OCI-LY1 (cell line): ENCODE results near the gene GRXCR2.

Source experiments
- H2AFZ ChIP-seq: fragments of 200-600 bp; sonication (generic), shearing (Covaris generic); 2 replicates; pipeline ENCODE4 v1.6.0; 2014; ENCODE audit warnings: antibody characterized with exemption, mild to moderate bottlenecking, low read length
- H3F3A ChIP-seq: fragments of 200-600 bp; sonication (generic), shearing (Covaris generic); 2 replicates; pipeline ENCODE4 v1.6.0; 2014; ENCODE audit warnings: mild to moderate bottlenecking, antibody characterized with exemption, low read length, moderate library complexity; ENCODE audit not compliant: insufficient read depth
- H3K27ac ChIP-seq: fragments of 200-600 bp; sonication (generic); 2 replicates; pipeline ENCODE4 v1.5.1; 2014; ENCODE audit warnings: low read length, mixed run types, mild to moderate bottlenecking, low read depth; ENCODE audit not compliant: poor library complexity, severe bottlenecking
- H3K27me3 ChIP-seq: fragments of 200-600 bp; sonication (generic); 2 replicates; pipeline ENCODE4 v1.6.0; 2014; ENCODE audit warnings: antibody characterized with exemption, mild to moderate bottlenecking, low read length, moderate library complexity; ENCODE audit not compliant: insufficient read depth
- H3K36me3 ChIP-seq: fragments of 200-600 bp; sonication (generic); 2 replicates; pipeline ENCODE4 v1.6.1; 2014; ENCODE audit warnings: mild to moderate bottlenecking, antibody characterized with exemption, low read length, moderate library complexity, mixed read lengths; ENCODE audit not compliant: insufficient read depth
- H3K4me1 ChIP-seq: fragments of 200-600 bp; sonication (generic); 2 replicates; pipeline ENCODE4 v1.5.1; 2014; ENCODE audit warnings: mild to moderate bottlenecking, low read length, moderate library complexity; ENCODE audit not compliant: insufficient read depth, severe bottlenecking
- H3K4me2 ChIP-seq: fragments of 200-600 bp; sonication (generic), shearing (Covaris generic); 2 replicates; pipeline ENCODE4 v1.6.1; 2014; ENCODE audit warnings: low read length
- H3K4me3 ChIP-seq: fragments of 200-600 bp; sonication (generic); 2 replicates; pipeline ENCODE4 v1.5.1; 2014; ENCODE audit warnings: low read length, low read depth, mild to moderate bottlenecking, mixed read lengths; ENCODE audit not compliant: poor library complexity, severe bottlenecking
- H3K79me2 ChIP-seq: fragments of 200-600 bp; shearing (Covaris generic); 2 replicates; pipeline ENCODE4 v1.6.1; 2016; ENCODE audit warnings: mixed run types, low read length, mixed read lengths; ENCODE audit not compliant: insufficient read depth
- H3K9ac ChIP-seq: fragments of 200-600 bp; sonication (generic), shearing (Covaris generic); 2 replicates; pipeline ENCODE4 v1.6.1; 2014; ENCODE audit warnings: mild to moderate bottlenecking, low read length, mixed read lengths
- H3K9me2 ChIP-seq: fragments of 200-600 bp; sonication (generic), shearing (Covaris generic); 2 replicates; pipeline ENCODE4 v1.6.1; 2014; ENCODE audit warnings: low read depth, mild to moderate bottlenecking, low read length, mixed read lengths
- H3K9me3 ChIP-seq: fragments of 200-600 bp; shearing (Covaris generic); 2 replicates; pipeline ENCODE4 v1.6.1; 2014; ENCODE audit warnings: low read length, mixed read lengths
- H4K20me1 ChIP-seq: fragments of 200-600 bp; sonication (generic), shearing (Covaris generic); 2 replicates; pipeline ENCODE4 v1.6.0; 2016; ENCODE audit warnings: mild to moderate bottlenecking, low read length; ENCODE audit not compliant: insufficient read depth
- EZH2 ChIP-seq: fragments of 200-600 bp; sonication (generic), shearing (Covaris generic); IDR thresholded peaks from 2 replicates; pipeline ENCODE4 v1.8.0; 2017; ENCODE audit warnings: borderline replicate concordance, mixed run types, mild to moderate bottlenecking, antibody characterized with exemption, low read length, moderate library complexity, mixed read lengths
- TF ChIP-seq, protein P1 (sequence below): fragments of 200-600 bp; sonication (generic), shearing (Covaris generic); IDR thresholded peaks from 2 replicates; pipeline ENCODE4 v1.5.1; 2017; ENCODE audit warnings: mild to moderate bottlenecking, antibody characterized with exemption, low read length, moderate library complexity, mixed read lengths

GRXCR2 gene

DNA sequence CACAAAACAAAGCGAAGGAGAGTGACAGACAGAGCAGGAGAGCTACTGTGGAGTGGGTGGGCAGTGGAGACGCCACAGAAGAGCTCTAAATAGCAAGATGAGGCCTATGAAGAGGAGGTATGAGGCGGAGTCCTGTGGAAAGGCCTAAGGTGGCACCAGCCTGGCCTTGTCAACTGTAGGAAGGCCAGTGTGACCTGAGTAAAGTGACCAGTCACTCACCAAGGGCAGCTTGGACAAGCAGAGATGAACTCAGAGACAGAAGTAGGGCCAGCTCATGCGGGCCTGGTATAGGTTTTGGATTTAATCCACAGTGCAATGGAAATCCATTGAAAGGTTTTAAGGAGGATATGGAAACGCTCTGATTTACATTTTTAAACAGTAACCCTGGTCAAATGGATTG is 39.8 kb upstream of the GRXCR2 start:
- Histone ChIP-seq H3K9me2 (no peaks in the 10 kb centered on the region), H2AFZ (no peak overlapping the region), H3K36me3 (no peaks in the 10 kb centered on the region), H3K9ac (no peak overlapping the region), H3K4me2 (no peak overlapping the region), H3K9me3 (no peaks in the 10 kb centered on the region), H3F3A (no peaks in the 10 kb centered on the region), H3K27me3 (no peaks in the 10 kb centered on the region), H3K27ac (no peak overlapping the region), H3K4me1 (no peaks in the 10 kb centered on the region), H3K79me2 (no peaks in the 10 kb centered on the region), H4K20me1 (no peaks in the 10 kb centered on the region), H3K4me3 (no peak overlapping the region)
- TF ChIP-seq, protein P1, sequence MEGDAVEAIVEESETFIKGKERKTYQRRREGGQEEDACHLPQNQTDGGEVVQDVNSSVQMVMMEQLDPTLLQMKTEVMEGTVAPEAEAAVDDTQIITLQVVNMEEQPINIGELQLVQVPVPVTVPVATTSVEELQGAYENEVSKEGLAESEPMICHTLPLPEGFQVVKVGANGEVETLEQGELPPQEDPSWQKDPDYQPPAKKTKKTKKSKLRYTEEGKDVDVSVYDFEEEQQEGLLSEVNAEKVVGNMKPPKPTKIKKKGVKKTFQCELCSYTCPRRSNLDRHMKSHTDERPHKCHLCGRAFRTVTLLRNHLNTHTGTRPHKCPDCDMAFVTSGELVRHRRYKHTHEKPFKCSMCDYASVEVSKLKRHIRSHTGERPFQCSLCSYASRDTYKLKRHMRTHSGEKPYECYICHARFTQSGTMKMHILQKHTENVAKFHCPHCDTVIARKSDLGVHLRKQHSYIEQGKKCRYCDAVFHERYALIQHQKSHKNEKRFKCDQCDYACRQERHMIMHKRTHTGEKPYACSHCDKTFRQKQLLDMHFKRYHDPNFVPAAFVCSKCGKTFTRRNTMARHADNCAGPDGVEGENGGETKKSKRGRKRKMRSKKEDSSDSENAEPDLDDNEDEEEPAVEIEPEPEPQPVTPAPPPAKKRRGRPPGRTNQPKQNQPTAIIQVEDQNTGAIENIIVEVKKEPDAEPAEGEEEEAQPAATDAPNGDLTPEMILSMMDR = no peak
- no peak for TF ChIP-seq EZH2

DNA sequence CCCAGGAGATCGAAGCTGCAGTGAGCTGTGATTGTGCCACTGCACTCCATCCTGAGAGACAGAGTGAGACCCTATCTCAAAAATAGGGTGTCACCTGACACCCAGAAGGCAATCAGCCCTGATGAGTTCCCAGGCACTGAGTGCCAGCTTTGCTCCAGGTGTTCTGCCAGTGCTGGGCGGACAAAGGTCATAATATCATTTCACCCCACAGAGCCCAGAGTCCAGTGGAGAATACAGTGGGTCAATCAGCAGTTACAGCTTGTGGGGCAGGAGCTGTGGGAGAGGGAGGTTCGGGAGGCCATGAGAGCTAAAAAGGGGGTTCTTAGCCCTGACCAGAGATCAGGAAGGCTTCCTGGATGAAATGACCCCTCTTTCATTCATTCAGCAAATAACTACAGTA is 39.2 kb upstream of the GRXCR2 start:
- TF ChIP-seq, protein P1 = no peak
- TF ChIP-seq EZH2 = no peak
- H3K4me1 ChIP-seq = no peaks in the 10 kb centered on the region
- no peaks in the 10 kb centered on the region for H3K9me2 ChIP-seq
- H3K79me2 ChIP-seq = no peaks in the 10 kb centered on the region
- H3K27ac ChIP-seq = no peak overlapping the region
- no peaks in the 10 kb centered on the region for H3F3A ChIP-seq
- H3K36me3 ChIP-seq = no peaks in the 10 kb centered on the region
- H3K9ac ChIP-seq = no peak overlapping the region
- H4K20me1 ChIP-seq = no peaks in the 10 kb centered on the region
- H2AFZ ChIP-seq = no peak overlapping the region
- H3K9me3 ChIP-seq = no peaks in the 10 kb centered on the region
- H3K27me3 ChIP-seq = no peaks in the 10 kb centered on the region
- no peak overlapping the region for H3K4me3 ChIP-seq
- H3K4me2 ChIP-seq = no peak overlapping the region

DNA sequence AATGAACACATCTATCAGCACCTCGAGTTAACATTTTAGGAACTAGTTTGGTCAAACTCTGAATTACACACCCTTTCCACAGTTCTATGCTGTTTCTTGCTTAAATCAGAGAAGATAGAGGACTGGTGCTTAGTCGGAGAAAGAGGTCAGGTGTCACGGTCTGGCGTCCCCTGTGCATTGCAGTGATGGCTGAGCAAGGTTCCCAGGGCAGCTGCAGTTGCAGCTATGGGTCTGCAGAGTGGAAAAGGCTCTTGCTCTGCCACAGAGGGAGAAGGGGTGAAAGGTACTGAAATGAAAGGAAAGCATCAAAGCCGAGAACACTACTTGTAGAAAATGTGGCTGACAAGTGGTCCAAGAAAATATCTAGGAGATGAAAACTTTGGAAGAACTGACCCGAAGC is 38.4 kb upstream of the GRXCR2 start:
- Histone ChIP-seq H4K20me1 (no peaks in the 10 kb centered on the region), H3K36me3 (no peaks in the 10 kb centered on the region), H3K9me2 (no peaks in the 10 kb centered on the region), H3K4me2 (no peak overlapping the region), H3F3A (no peaks in the 10 kb centered on the region), H3K4me1 (no peaks in the 10 kb centered on the region), H2AFZ (no peak overlapping the region), H3K79me2 (no peaks in the 10 kb centered on the region), H3K4me3 (no peak overlapping the region), H3K9me3 (no peaks in the 10 kb centered on the region), H3K27me3 (no peaks in the 10 kb centered on the region), H3K9ac (no peak overlapping the region), H3K27ac (no peak overlapping the region)
- no peak for TF ChIP-seq EZH2

DNA sequence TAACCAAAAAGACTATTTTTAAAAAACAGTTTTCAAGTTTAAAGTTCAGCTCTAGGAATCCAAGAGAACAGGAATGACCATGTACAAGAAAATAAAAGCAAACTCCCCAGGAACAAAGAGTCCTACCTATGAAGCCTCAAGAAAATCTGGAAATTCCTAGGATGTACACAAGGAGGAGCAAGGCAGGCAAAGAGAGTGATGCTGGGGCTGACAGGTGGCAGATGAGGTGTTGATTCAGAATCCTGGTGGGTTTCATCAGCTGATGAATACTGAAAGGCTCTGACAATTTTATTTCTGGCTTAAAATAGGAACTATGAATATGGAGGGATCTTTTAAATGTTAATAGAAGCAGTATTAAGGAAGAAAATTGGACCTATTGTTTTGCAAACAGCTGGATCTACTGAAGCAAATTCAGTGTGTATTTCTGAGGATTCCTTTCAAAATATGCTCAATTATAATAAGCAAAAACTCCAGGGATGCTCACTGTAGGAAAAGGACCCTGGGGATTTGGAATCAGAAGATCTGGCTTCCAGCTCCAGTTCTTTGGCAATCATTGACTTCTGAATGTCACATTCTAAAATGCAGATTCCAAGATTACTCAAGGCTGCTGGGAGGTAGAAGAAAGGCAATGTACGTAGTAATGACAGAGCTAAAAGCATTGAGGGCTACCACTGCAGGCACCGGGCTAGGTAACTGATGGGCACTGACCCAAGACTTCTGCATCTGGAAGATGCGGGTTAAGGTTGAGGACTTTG is 35.6 kb upstream of the GRXCR2 start:
- Histone ChIP-seq H3K27me3 (no peaks in the 10 kb centered on the region), H3K4me2 (no peak overlapping the region), H3K9ac (no peak overlapping the region), H3K9me2 (no peaks in the 10 kb centered on the region), H3F3A (no peaks in the 10 kb centered on the region), H3K27ac (no peak overlapping the region), H3K9me3 (no peaks in the 10 kb centered on the region), H3K79me2 (no peaks in the 10 kb centered on the region), H2AFZ (no peak overlapping the region), H3K36me3 (no peaks in the 10 kb centered on the region), H3K4me3 (no peak overlapping the region), H3K4me1 (no peaks in the 10 kb centered on the region), H4K20me1 (no peaks in the 10 kb centered on the region)
- no peak for TF ChIP-seq EZH2
- TF ChIP-seq, protein P1 = no peak
